Renal cortex interstitium (tissue), 15 donors: Measurements from ENCODE around the gene SPSB2. TPM values are rescaled to one million over a fixed set of nuclear protein-coding genes. Genes with fewer than 3 reads are reported as not detected.
"Not testable (repeated sequence)": the region's sequence is repeated elsewhere in the genome, so short reads cannot be mapped to it uniquely, and the experiment has no call there.

ENCODE experiments used
- DNase-seq, 11 donors: peaks; one replicate each; pipeline ENCODE4 v3.0.0-alpha.2; 2013; ENCODE audit warnings: low read depth in 9 of 11, low spot score in 4 of 11; ENCODE audit errors: extremely low read depth in 1 of 11
- long read RNA-seq, 16 experiments: transcript quantifications; one replicate each; lab custom pipeline, GENCODE V29; 2026
- polyA plus RNA-seq, 3 donors: library from polyadenylated mRNA; unstranded; fragments of 120-200 nt; gene quantifications; one replicate each; pipeline ENCODE4 v1.2.1, GENCODE V29; 2013; ENCODE audit not compliant: insufficient read length in 3 of 3

Gene SPSB2, protein sequence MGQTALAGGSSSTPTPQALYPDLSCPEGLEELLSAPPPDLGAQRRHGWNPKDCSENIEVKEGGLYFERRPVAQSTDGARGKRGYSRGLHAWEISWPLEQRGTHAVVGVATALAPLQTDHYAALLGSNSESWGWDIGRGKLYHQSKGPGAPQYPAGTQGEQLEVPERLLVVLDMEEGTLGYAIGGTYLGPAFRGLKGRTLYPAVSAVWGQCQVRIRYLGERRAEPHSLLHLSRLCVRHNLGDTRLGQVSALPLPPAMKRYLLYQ
- polyA plus RNA-seq, result 10 to 100 TPM in 1 of 3 donors, 1 to 10 TPM in 2; 7.5 to 15.1 (median 9.3) TPM
- long read RNA-seq, donor 1, partial matches to known transcripts, result 12 of 16 reads
- long read RNA-seq, donor 1, other reads (novel, unspliced or antisense), result 0 of 16 reads
- long read RNA-seq, donor 2, partial matches to known transcripts, result 0 of 3 reads
- long read RNA-seq, donor 2, other reads (novel, unspliced or antisense), result 0 of 3 reads
- long read RNA-seq, donor 3, partial matches to known transcripts, result 81 of 83 reads
- long read RNA-seq, donor 3, other reads (novel, unspliced or antisense), result 0 of 83 reads
- long read RNA-seq, donor 4, transcript SPSB2-205 (3 exons, 1,236 nt), result major isoform, 9 of 9 reads
- long read RNA-seq, donor 4, partial matches to known transcripts, result 0 of 9 reads
- long read RNA-seq, donor 4, other reads (novel, unspliced or antisense), result 0 of 9 reads
- long read RNA-seq, donor 5, result 0 reads
- long read RNA-seq, donor 6, partial matches to known transcripts, result 199 of 215 reads
- long read RNA-seq, donor 6, other reads (novel, unspliced or antisense), result 12 of 215 reads
- long read RNA-seq, donor 7, transcript SPSB2-205 (3 exons, 1,236 nt), result major isoform, 6 of 13 reads
- long read RNA-seq, donor 7, partial matches to known transcripts, result 7 of 13 reads
- long read RNA-seq, donor 7, other reads (novel, unspliced or antisense), result 0 of 13 reads
- long read RNA-seq, donor 8, partial matches to known transcripts, result 8 of 10 reads
- long read RNA-seq, donor 8, other reads (novel, unspliced or antisense), result 0 of 10 reads
- long read RNA-seq, donor 9, partial matches to known transcripts, result 0 of 2 reads
- long read RNA-seq, donor 9, other reads (novel, unspliced or antisense), result 0 of 2 reads
- long read RNA-seq, donor 10, partial matches to known transcripts, result 5 of 8 reads
- long read RNA-seq, donor 10, other reads (novel, unspliced or antisense), result 0 of 8 reads
- long read RNA-seq, donor 11, partial matches to known transcripts, result 172 of 182 reads
- long read RNA-seq, donor 11, other reads (novel, unspliced or antisense), result 7 of 182 reads
- long read RNA-seq, donor 12, partial matches to known transcripts, result 0 of 1 reads
- long read RNA-seq, donor 12, other reads (novel, unspliced or antisense), result 0 of 1 reads
- long read RNA-seq, donor 13, result 0 reads
- long read RNA-seq, donor 14, partial matches to known transcripts, result 86 of 89 reads
- long read RNA-seq, donor 14, other reads (novel, unspliced or antisense), result 0 of 89 reads
- long read RNA-seq, donor 15, partial matches to known transcripts, result 5 of 6 reads
- long read RNA-seq, donor 15, other reads (novel, unspliced or antisense), result 0 of 6 reads
- long read RNA-seq, donor 16, partial matches to known transcripts, result 431 of 446 reads
- long read RNA-seq, donor 16, other reads (novel, unspliced or antisense), result 11 of 446 reads

DNA sequence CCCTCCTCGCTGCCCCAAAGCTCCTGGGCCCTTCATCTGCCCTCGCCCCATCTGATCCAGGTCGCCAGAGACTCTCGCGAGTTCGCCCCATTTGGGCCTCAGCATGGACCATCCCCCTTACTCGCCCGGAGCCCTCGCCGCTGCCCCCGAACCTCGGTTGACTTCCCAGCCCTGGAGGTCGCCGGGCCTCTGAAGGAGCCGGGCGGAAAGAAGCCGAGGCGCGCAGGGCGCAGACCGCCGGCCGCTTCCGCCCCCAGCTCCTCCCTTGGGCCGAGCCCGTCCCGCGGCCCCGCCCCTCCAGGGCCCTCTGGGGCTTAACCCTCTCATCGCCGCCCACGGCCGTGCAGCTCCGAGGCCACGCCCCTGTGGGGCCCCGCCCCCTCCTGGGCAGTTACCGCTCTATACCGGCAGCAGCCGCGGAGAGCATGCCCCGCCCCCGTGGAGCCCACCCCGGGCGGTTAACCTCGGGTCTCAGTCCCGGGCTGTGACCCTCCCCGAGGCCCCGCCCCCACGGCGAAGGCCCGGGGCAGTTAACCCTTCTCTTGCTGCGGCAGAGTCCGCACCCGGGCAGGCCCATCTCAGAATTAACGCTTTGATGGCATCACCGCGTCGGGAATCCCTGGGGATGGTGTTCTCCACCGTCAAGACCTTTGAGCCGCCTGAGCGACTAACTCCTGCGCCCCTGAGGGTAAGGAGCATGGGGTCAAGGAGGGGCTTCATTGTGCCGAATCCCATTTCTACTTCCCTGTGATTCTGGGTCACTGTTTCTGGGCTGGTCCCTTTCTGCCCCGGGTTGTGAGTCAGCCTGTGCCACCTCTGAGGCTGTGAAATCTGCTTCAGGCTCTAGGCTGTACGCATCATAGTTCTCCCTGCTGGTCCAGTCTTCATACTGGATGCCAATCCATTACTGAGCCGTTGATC lies at the start of gene SPSB2:
Gene SPSB2, minus strand, starts transcription at position 210 of the 921 bp plus-strand sequence. CDS start 402 bp downstream, outside the sequence.
- DNase-seq, result peak; percentile 93 to 99 (median 97)

DNA sequence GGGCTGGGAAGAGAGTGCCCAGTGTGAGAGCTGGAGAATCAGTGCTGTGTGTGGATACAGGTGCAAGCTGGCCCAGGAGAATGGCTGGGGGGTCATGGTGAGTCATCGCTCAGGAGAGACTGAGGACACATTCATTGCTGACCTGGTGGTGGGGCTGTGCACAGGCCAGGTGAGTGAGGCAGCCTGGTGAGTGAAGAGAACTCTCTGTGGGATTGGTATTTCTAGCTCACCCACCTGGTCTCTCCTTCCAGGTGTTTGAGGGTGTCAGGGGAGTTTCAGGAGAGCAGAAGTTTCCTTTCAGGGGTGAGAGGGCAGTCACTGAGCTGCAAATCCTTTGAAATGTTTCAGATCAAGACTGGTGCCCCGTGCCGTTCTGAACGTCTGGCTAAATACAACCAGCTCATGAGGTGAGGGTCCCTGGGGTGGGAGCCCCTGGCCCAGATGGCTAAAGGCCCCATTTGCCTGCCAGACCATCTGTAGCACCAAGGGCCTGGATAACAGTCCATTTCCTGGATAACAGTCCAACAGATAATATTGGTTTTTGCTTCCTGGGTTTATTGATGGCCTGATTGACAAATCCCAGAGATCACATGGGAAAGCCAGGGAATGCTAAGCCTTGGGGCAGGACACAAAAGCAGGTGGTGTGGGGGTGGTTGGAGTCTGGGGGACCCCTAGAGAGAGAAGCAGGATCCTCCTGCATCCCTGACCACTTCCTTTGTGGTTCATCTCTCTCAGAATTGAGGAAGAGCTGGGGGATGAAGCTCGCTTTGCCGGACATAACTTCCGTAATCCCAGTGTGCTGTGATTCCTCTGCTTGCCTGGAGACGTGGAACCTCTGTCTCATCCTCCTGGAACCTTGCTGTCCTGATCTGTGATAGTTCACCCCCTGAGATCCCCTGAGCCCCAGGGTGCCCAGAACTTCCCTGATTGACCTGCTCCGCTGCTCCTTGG lies 49.2 kb upstream of the SPSB2 start:
- no peak for DNase-seq

DNA sequence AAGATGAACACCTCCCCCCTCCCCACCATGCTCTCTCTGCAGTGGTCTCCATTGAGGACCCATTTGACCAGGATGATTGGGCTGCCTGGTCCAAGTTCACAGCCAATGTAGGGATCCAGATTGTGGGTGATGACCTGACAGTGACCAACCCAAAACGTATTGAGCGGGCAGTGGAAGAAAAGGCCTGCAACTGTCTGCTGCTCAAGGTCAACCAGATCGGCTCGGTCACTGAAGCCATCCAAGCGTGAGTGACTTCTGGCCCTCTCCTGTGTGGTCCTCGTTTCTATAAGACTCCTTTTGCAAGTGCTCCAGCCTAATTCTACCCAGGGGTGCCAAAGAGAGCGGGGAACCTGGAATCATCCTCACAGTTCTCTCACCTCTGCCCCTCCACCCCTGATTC lies 48.4 kb upstream of the SPSB2 start:
- DNase-seq, result no peak

DNA sequence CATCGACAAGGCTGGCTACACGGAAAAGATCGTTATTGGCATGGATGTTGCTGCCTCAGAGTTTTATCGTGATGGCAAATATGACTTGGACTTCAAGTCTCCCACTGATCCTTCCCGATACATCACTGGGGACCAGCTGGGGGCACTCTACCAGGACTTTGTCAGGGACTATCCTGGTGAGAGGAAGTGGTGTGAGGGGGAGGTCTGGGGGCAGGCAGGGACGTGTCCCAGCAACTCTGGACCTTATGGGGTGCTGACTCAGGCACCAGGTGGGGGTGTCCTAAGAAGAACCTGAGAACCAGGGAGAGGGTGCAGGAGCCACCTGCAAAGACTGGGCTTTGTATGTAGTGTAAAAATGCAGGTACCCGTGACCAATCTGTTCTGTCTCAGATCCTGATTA lies 46.5 kb upstream of the SPSB2 start:
- DNase-seq, result no peak

GRCh38 chr12:6917491-6918231 lies 44.6 kb upstream of the SPSB2 start:
- DNase-seq, result no peak

- DNase-seq, result no peak
Observed at GRCh38 chr12:6916426-6917200, 43.5 kb upstream of the SPSB2 start.

GRCh38 chr12:6915789-6916285 lies 42.7 kb upstream of the SPSB2 start:
- no peak for DNase-seq

GRCh38 chr12:6914947-6915788 lies 42.1 kb upstream of the SPSB2 start:
- DNase-seq, result no peak

DNA sequence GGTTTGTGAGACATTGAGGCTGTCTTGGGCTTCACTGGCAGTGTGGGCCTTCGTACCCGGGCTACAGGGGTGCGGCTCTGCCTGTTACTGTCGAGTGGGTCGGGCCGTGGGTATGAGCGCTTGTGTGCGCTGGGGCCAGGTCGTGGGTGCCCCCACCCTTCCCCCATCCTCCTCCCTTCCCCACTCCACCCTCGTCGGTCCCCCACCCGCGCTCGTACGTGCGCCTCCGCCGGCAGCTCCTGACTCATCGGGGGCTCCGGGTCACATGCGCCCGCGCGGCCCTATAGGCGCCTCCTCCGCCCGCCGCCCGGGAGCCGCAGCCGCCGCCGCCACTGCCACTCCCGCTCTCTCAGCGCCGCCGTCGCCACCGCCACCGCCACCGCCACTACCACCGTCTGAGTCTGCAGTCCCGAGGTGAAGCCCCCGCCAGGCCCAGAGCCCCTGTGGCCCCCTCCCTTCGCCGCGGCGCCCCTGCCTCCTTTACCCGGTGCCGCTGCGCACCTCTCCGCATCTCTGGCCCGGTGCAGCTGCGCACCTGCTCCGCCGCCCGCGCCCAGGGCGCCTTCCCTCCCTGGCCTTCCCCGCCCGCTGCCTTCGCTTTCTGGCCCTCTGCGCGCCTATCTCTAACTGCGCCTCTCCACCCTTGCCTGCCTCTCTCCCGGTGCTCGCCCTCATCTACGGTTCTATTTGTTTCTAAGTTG lies 41.3 kb upstream of the SPSB2 start, which contains the start of gene ENO2:
Gene ENO2, plus strand, starts transcription at position 335 of the 701 bp plus-strand sequence. CDS start 1,253 bp downstream, outside the sequence.
- no peak for DNase-seq

DNA sequence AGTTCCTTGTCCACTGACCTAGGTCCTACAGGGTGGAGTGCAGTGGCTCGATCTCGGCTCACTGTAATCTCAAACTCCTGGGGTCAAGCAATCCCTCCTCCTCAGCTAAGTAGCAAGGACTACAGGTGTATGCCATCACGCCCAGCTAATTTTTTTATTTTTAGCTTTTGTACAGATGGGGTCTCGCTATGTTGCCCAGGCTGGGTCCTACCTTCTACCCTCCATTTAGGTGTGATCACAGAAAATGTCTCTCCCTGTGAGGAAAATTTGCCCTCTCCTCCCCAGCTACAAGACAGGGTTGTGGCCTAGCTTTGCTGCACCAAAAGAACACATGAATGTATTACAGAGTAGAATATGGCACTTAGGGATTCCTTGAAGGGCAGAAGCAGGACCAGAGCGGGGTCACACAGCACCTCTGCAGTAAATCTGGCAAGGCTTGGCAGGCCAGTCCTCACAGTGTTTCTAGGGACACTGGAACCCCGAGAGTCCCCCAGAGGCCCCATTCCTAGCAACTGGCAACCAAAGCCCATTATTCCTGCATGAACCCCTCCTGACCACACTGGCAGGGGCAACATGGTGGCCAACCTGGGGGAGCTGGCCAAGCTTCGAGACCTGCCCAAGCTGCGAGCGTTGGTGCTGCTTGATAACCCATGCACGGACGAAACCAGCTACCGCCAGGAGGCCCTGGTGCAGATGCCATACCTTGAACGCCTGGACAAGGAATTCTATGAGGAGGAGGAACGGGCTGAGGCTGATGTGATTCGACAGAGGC lies 39.2 kb upstream of the SPSB2 start:
- peak in 1 of 11 donors; percentile 16 for DNase-seq

DNA sequence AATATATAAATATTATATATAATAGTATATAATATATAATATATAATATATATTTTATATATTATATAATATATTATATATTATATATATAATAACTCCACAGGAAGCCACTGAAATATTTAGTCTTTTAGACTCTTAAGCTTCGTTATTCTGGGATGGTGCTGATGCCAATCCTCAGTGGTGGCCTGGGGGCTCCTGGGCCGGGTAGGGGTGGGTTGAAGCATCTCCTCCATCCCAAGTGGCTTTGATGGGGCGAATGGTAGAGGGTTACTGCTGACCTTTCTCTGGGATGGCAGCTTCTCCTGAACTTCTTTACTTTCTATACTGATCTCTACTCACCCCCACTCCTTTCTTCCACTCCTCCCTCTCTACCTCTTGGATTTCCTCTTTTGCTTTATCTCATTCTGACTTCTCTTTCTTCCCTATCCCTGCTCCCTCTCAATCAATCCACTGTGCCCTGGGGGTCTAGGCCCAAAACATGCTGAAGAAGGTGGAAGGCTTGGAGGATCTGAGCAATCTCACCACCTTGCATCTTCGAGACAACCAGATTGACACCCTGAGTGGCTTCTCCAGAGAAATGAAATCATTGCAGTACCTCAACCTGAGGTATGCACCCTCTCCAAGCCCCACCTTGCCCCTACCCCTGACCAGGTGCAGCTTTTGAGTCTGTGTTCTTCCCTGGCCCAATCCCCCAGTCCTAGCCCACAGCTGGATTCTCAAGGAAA lies 36.5 kb upstream of the SPSB2 start:
- DNase-seq, result no peak

GRCh38 chr12:6908141-6908540 lies 35.0 kb upstream of the SPSB2 start:
- not testable (repeated sequence) for DNase-seq
